Kidney epithelial cell (primary cell): ENCODE data around the gene MUC6. TPM values are rescaled to one million over a fixed set of nuclear protein-coding genes. Genes with fewer than 3 reads are reported as not detected.

Experiments
- DNase-seq: peaks from one replicate; pipeline ENCODE4 v3.0.0-alpha.2; 2010; ENCODE audit warnings: low read depth
- H3K27me3 ChIP-seq: 2 replicates; pipeline ENCODE4 v1.6.0; 2011; ENCODE audit warnings: low read length; ENCODE audit not compliant: control insufficient read depth, insufficient read depth
- H3K36me3 ChIP-seq: 2 replicates; pipeline ENCODE4 v1.5.1; 2011; ENCODE audit warnings: low read length; ENCODE audit not compliant: control insufficient read depth, insufficient read depth
- H3K4me3 ChIP-seq: 2 replicates; pipeline ENCODE4 v1.5.1; 2011; ENCODE audit warnings: low read depth, mild to moderate bottlenecking, control low read depth, low read length
- total RNA-seq: library from RNA; depleted of rRNA; stranded (reverse); fragments of >200 nt; gene quantifications from 2 replicates; pipeline ENCODE4 v1.2.3, GENCODE V29; 2015
- TF ChIP-seq, protein P1 (sequence below): IDR thresholded peaks from 2 replicates; pipeline ENCODE4 v1.5.1; 2011; ENCODE audit warnings: mild to moderate bottlenecking, moderate library complexity, low read length, control low read depth, inconsistent platforms; ENCODE audit not compliant: insufficient read depth, poor library complexity, severe bottlenecking

Gene MUC6
- total RNA-seq, 1 donor from 2014 or later, result not detected

DNA sequence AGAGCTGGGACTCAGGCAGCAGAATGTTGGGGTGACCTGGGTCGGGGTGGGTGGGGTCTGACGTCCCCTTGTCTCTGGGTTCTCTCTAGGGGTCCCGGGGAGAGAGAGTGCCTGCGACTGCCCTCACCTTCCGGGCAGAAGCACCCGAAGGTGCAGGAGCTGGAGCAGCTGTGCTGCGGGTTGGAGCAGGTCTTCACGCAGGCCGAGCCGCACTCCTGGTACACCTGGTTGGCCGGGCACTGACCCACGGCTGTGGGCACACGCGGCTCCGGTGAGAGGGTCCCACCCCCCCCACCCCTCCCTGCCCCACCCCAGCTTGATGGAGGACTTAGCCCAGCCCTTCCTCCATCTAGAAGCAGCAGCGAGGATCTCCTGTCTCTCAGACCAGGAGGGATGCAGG, 6.4 kb downstream of the MUC6 start:
- H3K4me3 ChIP-seq, result no peak overlapping the region
- no peaks in the 10 kb centered on the region for H3K36me3 ChIP-seq
- DNase-seq, result no peak
- H3K27me3 ChIP-seq, result peaks cover 7% of the 10 kb centered on the region
- TF ChIP-seq, protein P1, sequence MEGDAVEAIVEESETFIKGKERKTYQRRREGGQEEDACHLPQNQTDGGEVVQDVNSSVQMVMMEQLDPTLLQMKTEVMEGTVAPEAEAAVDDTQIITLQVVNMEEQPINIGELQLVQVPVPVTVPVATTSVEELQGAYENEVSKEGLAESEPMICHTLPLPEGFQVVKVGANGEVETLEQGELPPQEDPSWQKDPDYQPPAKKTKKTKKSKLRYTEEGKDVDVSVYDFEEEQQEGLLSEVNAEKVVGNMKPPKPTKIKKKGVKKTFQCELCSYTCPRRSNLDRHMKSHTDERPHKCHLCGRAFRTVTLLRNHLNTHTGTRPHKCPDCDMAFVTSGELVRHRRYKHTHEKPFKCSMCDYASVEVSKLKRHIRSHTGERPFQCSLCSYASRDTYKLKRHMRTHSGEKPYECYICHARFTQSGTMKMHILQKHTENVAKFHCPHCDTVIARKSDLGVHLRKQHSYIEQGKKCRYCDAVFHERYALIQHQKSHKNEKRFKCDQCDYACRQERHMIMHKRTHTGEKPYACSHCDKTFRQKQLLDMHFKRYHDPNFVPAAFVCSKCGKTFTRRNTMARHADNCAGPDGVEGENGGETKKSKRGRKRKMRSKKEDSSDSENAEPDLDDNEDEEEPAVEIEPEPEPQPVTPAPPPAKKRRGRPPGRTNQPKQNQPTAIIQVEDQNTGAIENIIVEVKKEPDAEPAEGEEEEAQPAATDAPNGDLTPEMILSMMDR, result no peak

- TF ChIP-seq, protein P1, result no peak
- Histone ChIP-seq H3K4me3 (no peak overlapping the region), H3K27me3 (peaks cover 3% of the 10 kb centered on the region), H3K36me3 (no peaks in the 10 kb centered on the region)
- no peak for DNase-seq
Measured at GRCh38 chr11:1029654-1030053, 6.9 kb downstream of the MUC6 start.

DNA sequence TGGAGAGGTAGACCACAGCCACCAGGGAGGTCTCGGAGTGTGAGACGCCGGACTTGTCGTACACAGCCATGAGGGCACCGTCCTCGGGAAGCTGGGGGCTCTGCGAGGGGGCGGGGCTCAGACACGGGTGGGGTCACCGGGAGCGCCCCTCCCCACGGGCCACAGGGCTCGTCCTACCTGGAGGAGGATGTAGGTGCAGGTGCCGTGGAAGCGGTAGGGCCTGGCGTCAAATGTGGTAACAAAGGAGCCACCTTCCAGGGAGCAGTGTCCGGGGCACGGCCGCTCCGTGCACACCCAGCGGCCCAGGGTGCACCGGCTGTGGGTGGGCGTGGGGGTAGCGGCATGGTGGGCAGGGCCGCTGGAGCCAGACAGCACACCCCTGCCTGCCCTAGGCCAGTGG, 7.5 kb downstream of the MUC6 start:
- peaks cover 3% of the 10 kb centered on the region for H3K27me3 ChIP-seq
- TF ChIP-seq, protein P1, result no peak
- no peak overlapping the region for H3K4me3 ChIP-seq
- DNase-seq, result no peak
- no peaks in the 10 kb centered on the region for H3K36me3 ChIP-seq

DNA sequence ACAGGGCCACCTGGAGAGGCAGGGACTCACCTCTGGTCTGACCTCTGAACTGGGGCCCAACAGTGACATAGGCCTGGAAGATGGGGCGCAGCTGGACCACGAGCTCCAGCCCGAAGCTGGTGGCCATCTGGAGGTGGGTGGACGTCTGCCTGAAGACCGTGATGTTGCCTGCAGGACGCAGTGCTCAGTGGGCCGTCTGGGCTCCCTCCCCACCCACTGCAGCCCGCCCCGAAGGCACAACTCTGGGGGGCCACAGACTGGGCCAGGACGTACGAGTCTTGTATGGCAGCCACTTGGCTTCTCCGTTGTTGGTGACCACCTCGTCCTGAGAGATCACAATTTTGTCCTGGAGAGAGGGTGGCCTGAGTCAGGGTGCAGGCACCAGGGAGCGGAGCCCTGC, 7.9 kb downstream of the MUC6 start:
- peaks cover 3% of the 10 kb centered on the region for H3K27me3 ChIP-seq
- DNase-seq, result no peak
- TF ChIP-seq, protein P1, result no peak
- H3K36me3 ChIP-seq, result no peaks in the 10 kb centered on the region
- no peak overlapping the region for H3K4me3 ChIP-seq

DNA sequence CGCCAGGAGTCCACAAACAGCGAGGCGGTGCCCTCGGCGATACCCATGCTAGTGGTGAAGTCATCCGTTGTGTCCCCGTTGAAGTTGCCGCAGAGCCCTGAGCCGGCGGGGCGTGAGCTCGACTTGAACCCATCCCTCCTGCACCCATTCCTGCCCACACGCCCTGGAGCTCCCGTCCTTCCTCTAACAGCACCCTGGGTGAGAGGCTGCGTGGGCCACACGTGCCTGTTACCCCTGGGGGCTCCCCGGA, 8.3 kb downstream of the MUC6 start:
- no peak for DNase-seq
- TF ChIP-seq, protein P1, result no peak
- Histone ChIP-seq H3K27me3 (peaks cover 3% of the 10 kb centered on the region), H3K36me3 (no peaks in the 10 kb centered on the region), H3K4me3 (no peak overlapping the region)

GRCh38 chr11:1027483-1028290, 8.8 kb downstream of the MUC6 start:
- TF ChIP-seq, protein P1, result no peak
- Histone ChIP-seq H3K27me3 (peaks cover 3% of the 10 kb centered on the region), H3K36me3 (no peaks in the 10 kb centered on the region), H3K4me3 (no peak overlapping the region)
- DNase-seq, result no peak
